GM10266 (cell line): ENCODE measurements around the gene CSAD.

ENCODE experiments used
- DNase-seq: peaks from one replicate; pipeline ENCODE4 v3.0.0; 2012; ENCODE audit errors: extremely low spot score
- TF ChIP-seq, protein P1 (sequence below): IDR thresholded peaks from 2 replicates; pipeline ENCODE4 v1.5.1; 2012; ENCODE audit warnings: mild to moderate bottlenecking, low read depth; ENCODE audit not compliant: control insufficient read depth, insufficient read depth; ENCODE audit errors: missing control alignments

CSAD gene

DNA sequence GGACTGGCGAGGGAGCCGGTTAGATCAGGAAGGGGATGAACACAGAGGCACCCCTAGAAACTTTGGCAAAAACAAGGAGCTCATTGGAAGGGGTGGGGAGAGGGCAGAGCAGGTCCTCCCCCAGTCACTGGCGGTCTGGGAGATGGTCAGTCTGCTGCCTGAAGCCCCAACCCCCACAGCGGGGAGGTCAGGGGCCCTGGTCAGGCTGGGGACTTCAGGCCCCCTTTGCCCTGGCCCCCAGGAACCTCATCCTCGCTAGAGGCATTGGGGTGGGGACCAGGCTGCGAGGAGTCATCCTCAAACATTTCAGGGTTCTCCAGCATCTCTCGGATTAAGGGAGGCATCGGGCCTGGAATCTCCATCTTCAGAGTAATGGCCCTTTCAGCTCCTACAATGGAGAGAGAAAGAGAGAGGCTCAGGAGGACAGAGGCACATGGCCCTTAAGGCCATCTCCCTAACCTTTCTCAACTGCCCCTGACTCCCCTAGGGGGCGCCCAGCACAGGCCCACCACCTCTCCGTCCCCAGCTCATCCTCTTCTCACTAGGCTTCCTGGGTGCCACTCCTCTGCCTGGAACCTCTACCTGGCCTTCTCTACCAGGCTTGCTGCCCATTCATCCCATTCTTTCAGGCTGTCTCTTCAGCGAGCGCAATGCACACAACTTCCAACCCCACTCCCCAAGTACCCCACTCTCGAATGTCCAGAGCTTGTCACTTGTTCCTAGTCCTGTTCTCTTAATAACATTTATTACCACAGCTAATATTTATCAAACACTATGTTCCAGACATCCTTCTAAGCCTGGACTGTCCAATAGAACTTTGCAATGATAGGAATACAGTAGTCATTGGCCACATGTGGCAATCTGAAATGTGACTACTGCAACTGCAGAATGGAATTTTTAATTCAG, 31.0 kb upstream of the CSAD start:
- TF ChIP-seq, protein P1, sequence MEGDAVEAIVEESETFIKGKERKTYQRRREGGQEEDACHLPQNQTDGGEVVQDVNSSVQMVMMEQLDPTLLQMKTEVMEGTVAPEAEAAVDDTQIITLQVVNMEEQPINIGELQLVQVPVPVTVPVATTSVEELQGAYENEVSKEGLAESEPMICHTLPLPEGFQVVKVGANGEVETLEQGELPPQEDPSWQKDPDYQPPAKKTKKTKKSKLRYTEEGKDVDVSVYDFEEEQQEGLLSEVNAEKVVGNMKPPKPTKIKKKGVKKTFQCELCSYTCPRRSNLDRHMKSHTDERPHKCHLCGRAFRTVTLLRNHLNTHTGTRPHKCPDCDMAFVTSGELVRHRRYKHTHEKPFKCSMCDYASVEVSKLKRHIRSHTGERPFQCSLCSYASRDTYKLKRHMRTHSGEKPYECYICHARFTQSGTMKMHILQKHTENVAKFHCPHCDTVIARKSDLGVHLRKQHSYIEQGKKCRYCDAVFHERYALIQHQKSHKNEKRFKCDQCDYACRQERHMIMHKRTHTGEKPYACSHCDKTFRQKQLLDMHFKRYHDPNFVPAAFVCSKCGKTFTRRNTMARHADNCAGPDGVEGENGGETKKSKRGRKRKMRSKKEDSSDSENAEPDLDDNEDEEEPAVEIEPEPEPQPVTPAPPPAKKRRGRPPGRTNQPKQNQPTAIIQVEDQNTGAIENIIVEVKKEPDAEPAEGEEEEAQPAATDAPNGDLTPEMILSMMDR = peak; percentile 54
- no peak for DNase-seq

DNA sequence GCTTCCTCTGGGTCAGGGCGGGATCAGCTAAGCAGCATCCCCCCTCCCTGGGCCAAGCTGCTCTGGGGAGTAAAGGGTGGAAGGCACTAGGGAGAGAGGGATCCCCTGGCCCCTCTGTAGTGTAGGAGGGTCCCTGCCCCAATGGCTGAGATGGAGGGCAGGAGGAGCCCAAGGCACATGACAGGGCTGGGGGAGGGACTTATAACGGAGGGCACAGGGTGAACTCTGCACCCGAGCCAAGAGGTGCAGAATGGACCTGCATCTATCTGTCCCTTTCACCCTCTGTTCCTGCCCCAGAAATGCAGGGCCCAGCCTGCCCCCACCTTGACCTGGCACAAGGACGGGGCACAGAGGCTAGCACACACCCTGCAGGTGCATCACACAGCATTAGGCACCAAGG, 30.1 kb upstream of the CSAD start:
- no peak for DNase-seq

DNA sequence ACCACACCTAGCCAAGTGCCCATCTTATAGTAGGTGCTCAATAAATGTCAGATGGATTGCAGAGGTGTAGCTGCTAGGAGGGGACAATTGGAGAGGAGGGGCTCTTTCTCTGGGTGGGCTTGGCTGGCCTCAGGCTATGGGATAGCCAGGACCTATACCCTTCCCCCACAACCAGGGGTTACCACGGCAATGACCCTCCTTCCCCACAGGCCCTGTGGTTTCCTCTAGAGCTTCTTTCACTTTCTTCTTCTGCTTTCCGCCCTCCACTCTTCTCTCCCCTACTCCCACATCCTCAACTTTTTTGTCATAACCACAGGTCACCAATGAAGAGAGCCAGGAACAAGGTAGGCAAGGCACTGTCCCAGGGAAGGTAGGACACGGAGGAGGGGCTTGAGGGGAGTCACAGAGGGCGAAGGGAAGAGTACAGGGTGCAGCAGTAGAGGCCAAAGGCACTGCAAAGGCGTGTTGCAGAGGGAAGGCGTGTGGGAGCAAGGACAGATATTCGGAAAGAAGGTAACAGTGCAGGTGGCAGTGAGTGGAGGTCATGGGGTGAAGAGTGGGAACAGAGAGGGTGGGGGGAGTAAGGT, 28.2 kb upstream of the CSAD start:
- TF ChIP-seq, protein P1 = no peak
- DNase-seq = peak; percentile 72

More for the DNA sequence above, 30.1 kb upstream of the CSAD start:
- TF ChIP-seq, protein P1 = no peak

DNA sequence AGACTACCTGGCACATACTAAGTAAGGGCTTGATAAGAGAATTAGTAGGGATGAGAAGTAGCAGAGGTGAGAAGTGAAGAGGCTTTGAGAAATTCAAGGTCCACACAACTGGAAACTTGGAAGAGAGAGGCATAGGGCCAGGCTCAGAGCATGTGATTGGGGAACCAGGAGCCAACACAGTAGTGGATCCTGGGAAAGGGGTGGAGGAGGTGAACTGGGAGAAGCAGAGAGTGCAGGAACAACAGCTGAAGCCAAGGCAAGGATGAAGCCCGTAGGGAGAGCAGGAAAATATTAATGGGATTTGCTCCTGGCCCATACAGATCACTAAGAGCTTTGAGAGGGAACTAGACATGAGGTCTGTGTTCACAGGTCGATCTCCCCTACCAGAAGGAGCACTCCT, 27.7 kb upstream of the CSAD start:
- no peak for DNase-seq
- TF ChIP-seq, protein P1 = no peak

DNA sequence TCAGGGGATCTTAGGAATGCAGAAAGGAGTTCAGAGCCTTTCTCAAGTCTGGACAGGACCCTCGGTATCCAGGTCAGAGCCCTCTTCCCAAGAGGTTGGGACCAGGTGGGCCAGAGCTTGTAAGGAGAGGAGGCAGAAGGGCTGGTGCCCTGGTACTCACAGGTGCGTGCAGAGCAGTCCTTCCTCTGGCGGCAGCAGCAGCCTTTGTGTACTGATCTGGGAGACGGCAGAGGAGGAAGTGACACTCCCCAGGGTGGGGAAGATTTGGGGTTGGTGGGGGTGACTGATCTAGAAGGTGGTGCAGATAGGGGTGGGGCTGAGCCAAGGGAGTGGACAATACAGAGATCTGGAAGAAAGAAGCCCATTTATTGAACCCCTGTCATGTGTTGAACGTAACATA, 26.3 kb upstream of the CSAD start, which contains the start of gene ITGB7:
ITGB7 (minus strand) TSS at position 210 of the 400 bp plus-strand sequence. CDS start 6,808 bp downstream, outside the sequence.
- DNase-seq = peak; percentile 83
- TF ChIP-seq, protein P1 = no peak

DNA sequence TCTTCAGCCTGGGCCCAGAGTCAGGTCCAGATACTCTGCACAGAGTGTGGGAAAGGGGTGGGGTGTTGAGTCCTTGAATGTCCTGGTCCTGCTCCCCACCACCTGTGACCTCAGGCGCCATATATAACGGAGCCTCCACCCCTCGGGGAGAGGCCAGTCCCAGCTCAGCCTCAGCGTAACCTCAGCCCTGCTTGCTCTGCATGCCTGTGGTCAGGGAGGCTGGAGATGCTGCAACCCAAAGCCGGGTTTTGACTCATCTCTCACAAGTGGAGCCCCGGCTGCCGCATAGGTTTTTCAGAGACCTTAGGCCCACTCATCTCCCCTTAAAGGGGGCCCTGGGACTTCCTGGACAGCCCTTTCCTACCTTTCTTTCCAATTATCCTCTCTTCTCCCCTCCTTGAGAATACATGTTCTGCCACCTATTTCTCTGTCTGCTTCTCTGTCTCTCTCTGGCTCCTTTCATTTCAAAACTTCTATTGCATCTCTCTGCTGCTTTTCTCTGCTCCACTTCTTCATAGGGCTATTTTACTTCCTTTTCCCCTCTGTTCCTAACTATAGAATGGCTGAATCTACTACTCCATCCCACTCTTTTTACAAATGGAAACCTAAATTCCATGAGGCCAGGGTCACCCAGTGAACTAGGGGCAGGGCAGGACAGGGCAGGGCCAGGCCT, 25.2 kb upstream of the CSAD start:
- DNase-seq = peak; percentile 88
- TF ChIP-seq, protein P1 = no peak
